SK-N-SH (cell line): ENCODE data around the gene LLGL1. TPM values are rescaled to one million over a fixed set of nuclear protein-coding genes. Genes with fewer than 3 reads are reported as not detected.

Experiments used
- CTCF ChIA-PET: fragments of 300-600, 350-600 bp; formaldehyde crosslinking; extraction: SDS; loops from one replicate; lab custom pipeline; 2021; lab: Yijun Ruan, JAX
- POLR2A ChIA-PET: fragments of 350-600 bp; sonication (Branson Sonifier 250); formaldehyde crosslinking; extraction: SDS; loops from one replicate; lab custom pipeline; 2020; ENCODE audit warnings: antibody characterized with exemption, inconsistent platforms; lab: Yijun Ruan, JAX
- DNase-seq: peaks from one replicate; pipeline ENCODE4 v3.0.0; 2012
- H2AFZ ChIP-seq: fragments of 200-600 bp; sonication (generic); 2 replicates; pipeline ENCODE4 v1.8.1; 2016; ENCODE audit warnings: antibody characterized with exemption, mild to moderate bottlenecking, low read depth
- H3F3A ChIP-seq: fragments of 200-600 bp; sonication (generic); replicated peaks from 2 replicates; pipeline ENCODE3; 2016; ENCODE audit warnings: antibody characterized with exemption, mild to moderate bottlenecking; ENCODE audit not compliant: insufficient read depth
- H3K27ac ChIP-seq, 2 experiments: fragments of 200-500 bp in 1 of 2; fragments of 200-600 bp in 1 of 2; sonication (Bioruptor generic) in 1 of 2; sonication (generic), shearing (Covaris generic) in 1 of 2; 2 replicates each; pipeline versions ENCODE4 v1.5.1 to v1.6.1; 2014 to 2016; ENCODE audit warnings: low read depth in 2 of 2, inconsistent platforms in 1 of 2, low read length in 1 of 2, mild to moderate bottlenecking in 1 of 2, mixed read lengths in 1 of 2
- H3K27me3 ChIP-seq: fragments of 200-600 bp; sonication (generic), shearing (Covaris generic); 2 replicates; pipeline ENCODE4 v1.6.1; 2016; ENCODE audit warnings: mixed run types; ENCODE audit not compliant: insufficient read depth
- H3K36me3 ChIP-seq, 2 experiments: fragments of 200-500 bp in 1 of 2; fragments of 200-600 bp in 1 of 2; sonication (Bioruptor generic) in 1 of 2; sonication (generic) in 1 of 2; replicated peaks in 1 of 2; 2 replicates each; pipeline versions ENCODE3 to v1.5.1; 2014 to 2016; ENCODE audit warnings: low read length in 1 of 2, mild to moderate bottlenecking in 1 of 2; ENCODE audit not compliant: insufficient read depth in 2 of 2, control insufficient read depth in 1 of 2
- H3K4me1 ChIP-seq, 2 experiments: fragments of 200-500 bp in 1 of 2; fragments of 200-600 bp in 1 of 2; sonication (Bioruptor generic) in 1 of 2; sonication (generic), shearing (Covaris generic) in 1 of 2; 2 replicates each; pipeline versions ENCODE4 v1.5.1 to v1.6.1; 2014 to 2016; ENCODE audit warnings: low read depth in 1 of 2, low read length in 1 of 2, mixed run types in 1 of 2; ENCODE audit not compliant: insufficient read depth in 2 of 2, control insufficient read depth in 1 of 2
- H3K4me2 ChIP-seq: fragments of 200-600 bp; sonication (generic), shearing (Covaris generic); 2 replicates; pipeline ENCODE4 v1.6.1; 2017; ENCODE audit warnings: mixed run types
- H3K4me3 ChIP-seq, 2 experiments: fragments of 200-500 bp in 1 of 2; fragments of 200-600 bp in 1 of 2; sonication (Bioruptor generic) in 1 of 2; sonication (generic), shearing (Covaris generic) in 1 of 2; 2 replicates each; pipeline versions ENCODE4 v1.5.1 to v1.8.1; 2014 to 2016; ENCODE audit warnings: low read depth in 2 of 2, inconsistent platforms in 1 of 2, low read length in 1 of 2, mild to moderate bottlenecking in 1 of 2, mixed read lengths in 1 of 2, moderate library complexity in 1 of 2
- H3K79me2 ChIP-seq: fragments of 200-600 bp; sonication (generic); 2 replicates; pipeline ENCODE4 v1.8.1; 2017; ENCODE audit warnings: mild to moderate bottlenecking; ENCODE audit not compliant: insufficient read depth
- H3K9ac ChIP-seq: fragments of 200-600 bp; sonication (generic); 2 replicates; pipeline ENCODE4 v1.6.1; 2017; ENCODE audit warnings: mixed run types
- H3K9me2 ChIP-seq: fragments of 200-600 bp; sonication (generic); 2 replicates; pipeline ENCODE4 v1.6.1; 2017; ENCODE audit warnings: mixed run types
- H3K9me3 ChIP-seq: fragments of 200-600 bp; sonication (generic); 2 replicates; pipeline ENCODE4 v1.6.1; 2017; ENCODE audit warnings: mixed run types, mild to moderate bottlenecking, moderate library complexity
- H4K20me1 ChIP-seq: fragments of 200-600 bp; sonication (generic); 2 replicates; pipeline ENCODE4 v1.6.1; 2017; ENCODE audit warnings: mild to moderate bottlenecking, mixed run types; ENCODE audit not compliant: insufficient read depth
- CTCF ChIP-seq: fragments of 200-600 bp; sonication (generic); IDR thresholded peaks from 2 replicates; pipeline ENCODE4 v1.6.1; 2017; ENCODE audit warnings: antibody characterized with exemption, mild to moderate bottlenecking, moderate library complexity
- RCOR1 ChIP-seq: fragments of 150-350 bp; IDR thresholded peaks from 2 replicates; pipeline ENCODE4 v1.6.1; 2017; ENCODE audit warnings: antibody characterized with exemption, low read length
- RFX5 ChIP-seq: IDR thresholded peaks from 2 replicates; pipeline ENCODE4 v1.6.1; 2012; ENCODE audit warnings: mild to moderate bottlenecking, improper control_type of control experiment, low read length
- SIN3A ChIP-seq: IDR thresholded peaks from 2 replicates; pipeline ENCODE4 v1.6.1; 2012; ENCODE audit warnings: low read depth, mild to moderate bottlenecking, low read length, moderate library complexity, borderline replicate concordance
- TAF1 ChIP-seq: IDR thresholded peaks from 2 replicates; pipeline ENCODE4 v1.6.1; 2012; ENCODE audit warnings: low read depth, mild to moderate bottlenecking, low read length, moderate library complexity, borderline replicate concordance
- TCF12 ChIP-seq: IDR thresholded peaks from 2 replicates; pipeline ENCODE4 v1.4.0; 2012
- WGBS: methylation state at CpG from one replicate; pipeline ENCODE4 v1.1.6; 2017; ENCODE audit warnings: low lambda C conversion rate; 5-methylcytosine and 5-hydroxymethylcytosine counted together
- polyA plus RNA-seq, 3 experiments: library from polyadenylated mRNA; depleted of rRNA; stranded (reverse); fragments of >200 nt; gene quantifications; 2 replicates each; pipeline ENCODE4 v1.2.3, GENCODE V29; 2012
- TF ChIP-seq, protein P1 (sequence below): fragments of 150-350 bp; IDR thresholded peaks from 2 replicates; pipeline ENCODE4 v1.6.1; 2016; ENCODE audit warnings: mild to moderate bottlenecking, low read depth, low read length
- TF ChIP-seq, protein P2 (sequence below): IDR thresholded peaks from 2 replicates; pipeline ENCODE4 v1.4.0; 2012; ENCODE audit warnings: low read depth, borderline replicate concordance

LLGL1 gene
- polyA plus RNA-seq, 1 of the 3 experiments (the other 2 are of a cell fraction), result 31.4 TPM

DNA sequence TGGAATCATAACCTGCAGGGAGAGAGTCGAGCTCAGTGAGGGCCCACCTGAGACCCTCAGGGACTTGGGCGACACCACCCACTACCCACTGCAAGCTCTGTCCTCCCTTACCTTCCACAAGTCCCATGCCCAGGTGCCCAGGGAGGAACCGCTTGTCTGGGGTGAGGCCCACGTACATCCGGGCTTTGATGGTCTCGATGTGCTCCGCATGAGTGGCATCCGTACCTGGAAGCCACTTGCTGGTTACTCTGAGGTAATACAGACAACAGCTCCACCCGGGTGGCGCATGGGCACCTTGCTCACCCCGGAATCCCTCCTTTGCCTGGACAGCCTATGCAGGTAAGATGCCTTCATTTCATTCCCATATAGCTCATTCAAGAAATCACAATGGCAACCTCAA is 59.9 kb downstream of the LLGL1 start (continued):
- TF ChIP-seq, protein P1, sequence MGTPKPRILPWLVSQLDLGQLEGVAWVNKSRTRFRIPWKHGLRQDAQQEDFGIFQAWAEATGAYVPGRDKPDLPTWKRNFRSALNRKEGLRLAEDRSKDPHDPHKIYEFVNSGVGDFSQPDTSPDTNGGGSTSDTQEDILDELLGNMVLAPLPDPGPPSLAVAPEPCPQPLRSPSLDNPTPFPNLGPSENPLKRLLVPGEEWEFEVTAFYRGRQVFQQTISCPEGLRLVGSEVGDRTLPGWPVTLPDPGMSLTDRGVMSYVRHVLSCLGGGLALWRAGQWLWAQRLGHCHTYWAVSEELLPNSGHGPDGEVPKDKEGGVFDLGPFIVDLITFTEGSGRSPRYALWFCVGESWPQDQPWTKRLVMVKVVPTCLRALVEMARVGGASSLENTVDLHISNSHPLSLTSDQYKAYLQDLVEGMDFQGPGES, result no peak
- TF ChIP-seq TAF1 (no peak), RCOR1 (no peak), CTCF (no peak), TCF12 (no peak), RFX5 (no peak)
- TF ChIP-seq, protein P2, sequence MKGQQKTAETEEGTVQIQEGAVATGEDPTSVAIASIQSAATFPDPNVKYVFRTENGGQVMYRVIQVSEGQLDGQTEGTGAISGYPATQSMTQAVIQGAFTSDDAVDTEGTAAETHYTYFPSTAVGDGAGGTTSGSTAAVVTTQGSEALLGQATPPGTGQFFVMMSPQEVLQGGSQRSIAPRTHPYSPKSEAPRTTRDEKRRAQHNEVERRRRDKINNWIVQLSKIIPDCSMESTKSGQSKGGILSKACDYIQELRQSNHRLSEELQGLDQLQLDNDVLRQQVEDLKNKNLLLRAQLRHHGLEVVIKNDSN, result no peak

- Histone ChIP-seq H3F3A (no peaks in the 10 kb centered on the region), H3K4me1 (no peaks in the 10 kb centered on the region), H3K27me3 (no peaks in the 10 kb centered on the region), H3K4me2 (no peak overlapping the region), H3K9me3 (no peaks in the 10 kb centered on the region), H3K79me2 (no peaks in the 10 kb centered on the region), H2AFZ (no peak overlapping the region), H3K9me2 (no peaks in the 10 kb centered on the region), H3K9ac (no peak overlapping the region), H3K27ac (no peak overlapping the region), H3K4me3 (no peak overlapping the region), H4K20me1 (no peaks in the 10 kb centered on the region), H3K36me3 (peaks cover 22 to 47% of the 10 kb centered on the region in 2 experiments)
- no peak for TF ChIP-seq SIN3A
- no peak for DNase-seq
- ChIA-PET CTCF (interaction anchor here (0.7 kb wide), 2 partner anchors 15 to 22 kb away, joined by 3 read pairs; no protein-coding TSS in a partner anchor), POLR2A (no interaction called here)
- WGBS, result 94% methylated on average over 15 of the region's 15 CpGs
These were observed 66.5 kb downstream of the LLGL1 start for GRCh38 chr17:18291718-18292540.

Other genes starting within 250 kb of the LLGL1 start
- 17.0 and 20.8 TPM in 2 replicates for gene ATPAF2, start 186.5 kb upstream of the LLGL1 start, polyA plus RNA-seq (2012; rRNA removed)
- gene GID4, start 186.2 kb upstream of the LLGL1 start, polyA plus RNA-seq (2012; rRNA removed), result 4.3 and 4.4 TPM in 2 replicates
- 39.9 and 43.9 TPM in 2 replicates for gene DRG2, start 137.7 kb upstream of the LLGL1 start, polyA plus RNA-seq (2012; rRNA removed)
- 0.15 and 0.43 TPM in 2 replicates for gene MYO15A, start 116.9 kb upstream of the LLGL1 start, polyA plus RNA-seq (2012; rRNA removed)
- gene ALKBH5, start 41.8 kb upstream of the LLGL1 start, polyA plus RNA-seq (2012; rRNA removed), result 41.0 and 42.9 TPM in 2 replicates
- 244 and 254 TPM in 2 replicates for gene FLII, start 33.1 kb downstream of the LLGL1 start, polyA plus RNA-seq (2012; rRNA removed)
- gene MIEF2, start 35.0 kb downstream of the LLGL1 start, polyA plus RNA-seq (2012; rRNA removed), result 12.7 and 16.8 TPM in 2 replicates
- gene TOP3A, start 89.4 kb downstream of the LLGL1 start, polyA plus RNA-seq (2012; rRNA removed), result 14.4 and 14.7 TPM in 2 replicates
- 5.6 and 6.2 TPM in 2 replicates for gene SMCR8, start 89.7 kb downstream of the LLGL1 start, polyA plus RNA-seq (2012; rRNA removed)
- gene SHMT1, start 137.9 kb downstream of the LLGL1 start, polyA plus RNA-seq (2012; rRNA removed), result 10.0 and 17.0 TPM in 2 replicates
- gene EVPLL, start 152.1 kb downstream of the LLGL1 start, polyA plus RNA-seq (2012; rRNA removed), result not detected in 2 replicates